ENCODE results near the gene RLIM. TPM values are rescaled to one million over a fixed set of nuclear protein-coding genes. Genes with fewer than 3 reads are reported as not detected.
"Not testable (repeated sequence)": the region's sequence is repeated elsewhere in the genome, so short reads cannot be mapped to it uniquely, and the experiment has no call there.

The RLIM gene
- total and polyA plus RNA-seq, 2 of the 13 experiments (the other 11 are each of a cell fraction or from before 2014, with no cell fraction given) = 7.7 to 24.5 TPM

DNA sequence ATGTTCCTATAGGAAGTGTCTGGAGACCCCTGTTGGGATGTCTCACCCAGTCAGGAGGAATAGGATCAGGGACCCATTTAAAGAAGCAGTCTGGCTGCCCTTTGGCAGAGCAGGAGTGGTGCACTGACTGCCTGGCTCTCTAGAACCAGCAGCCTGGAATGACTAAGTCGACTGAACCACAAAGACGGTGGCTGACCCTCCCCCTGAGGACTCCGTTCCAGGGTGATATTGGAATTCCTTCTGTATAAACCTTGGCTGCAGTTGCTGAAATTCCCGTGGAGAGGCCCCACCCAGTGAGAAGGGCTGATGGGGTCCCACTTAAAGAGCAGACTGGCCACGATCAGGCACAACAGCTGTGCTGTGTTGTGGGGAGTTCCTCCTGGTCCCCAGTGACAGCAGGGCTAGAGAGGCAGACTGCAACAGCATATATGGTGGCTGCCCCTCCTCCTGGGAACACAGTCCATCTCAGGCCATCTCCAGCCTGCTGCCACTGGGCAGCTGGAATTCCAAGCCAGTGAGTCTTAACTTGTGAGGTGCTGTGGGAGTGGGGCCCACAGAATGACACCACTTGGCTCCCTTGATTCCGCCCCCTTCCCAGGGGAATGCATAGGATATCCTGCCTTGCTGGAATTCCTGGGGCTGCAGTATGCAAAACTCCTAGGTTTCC, 41.8 kb upstream of the RLIM start:
- Histone ChIP-seq H3K36me3 (replicated peaks in 1 of 2; ENCODE audit: control insufficient read depth in 1 of 2, insufficient read depth in 2 of 2, low read length in 2 of 2) (no peaks in the 10 kb centered on the region), H3K9me3 (ENCODE audit: low read length) (no peaks in the 10 kb centered on the region), H3K9ac (ENCODE audit: insufficient read depth, low read depth, low read length) (no peak overlapping the region), H2AFZ (ENCODE audit: low read length) (no peak overlapping the region), H3K4me2 (ENCODE audit: low read depth, low read length) (no peak overlapping the region), H3K79me2 (ENCODE audit: insufficient read depth, low read length) (no peaks in the 10 kb centered on the region), H3K4me3 (replicated peaks in 1 of 3; ENCODE audit: insufficient read depth in 1 of 3, low read depth in 2 of 3, low read length in 3 of 3) (no peak overlapping the region), H3K4me1 (ENCODE audit: insufficient read depth, low read length) (no peaks in the 10 kb centered on the region), H3K27ac (ENCODE audit: extremely low read length, insufficient read depth, low read length) (no peak overlapping the region), H4K20me1 (ENCODE audit: insufficient read depth, low read length) (no peaks in the 10 kb centered on the region), H3K27me3 (ENCODE audit: control insufficient read depth in 1 of 2, insufficient read depth in 2 of 2, low read length in 2 of 2) (no peaks in the 10 kb centered on the region)
- no peak for DNase-seq (ENCODE audit: low spot score)
- WGBS (ENCODE audit: low lambda C conversion rate) = no CpG with 5 or more reads among the region's 6 CpGs
- ChIA-PET POLR2A (no interaction called here), CTCF (ENCODE audit: low intra/inter-chr PET ratio, low total read pairs) (no interaction called here)
- in situ Hi-C loops (cut with HindIII; ENCODE audit: extremely low pct_ligation_motif_present, low pct_unique_long_range_greater_than_20kb) (no loop called here), intact Hi-C loops (cut with micrococcal nuclease; ENCODE audit: unreplicated experiment) (no loop called here)
- TF ChIP-seq ZNF639 (CRISPR knock-in tag; conservative IDR thresholded peaks at IDR 0.05) (no peak), CC2D1A (CRISPR knock-in tag; IDR thresholded peaks at IDR 0.05) (no peak), ZNF816 (CRISPR knock-in tag; IDR thresholded peaks at IDR 0.05; ENCODE audit: borderline replicate concordance) (no peak), TFAP4 (IDR thresholded peaks at IDR 0.05; ENCODE audit: borderline replicate concordance, low read depth) (no peak), ZNF501 (CRISPR knock-in tag; IDR thresholded peaks at IDR 0.05) (no peak), ZNF550 (CRISPR knock-in tag; IDR thresholded peaks at IDR 0.05; ENCODE audit: borderline replicate concordance) (no peak), MXD4 (CRISPR knock-in tag; IDR thresholded peaks at IDR 0.05) (no peak), RBM39 (IDR thresholded peaks at IDR 0.05; ENCODE audit: low read depth, low read length, poor library complexity, severe bottlenecking) (no peak), SKIL (CRISPR knock-in tag; IDR thresholded peaks at IDR 0.05; ENCODE audit: borderline replicate concordance) (no peak), KLF9 (CRISPR knock-in tag; IDR thresholded peaks at IDR 0.05; ENCODE audit: low read depth) (no peak)
- TF ChIP-seq, protein P1, sequence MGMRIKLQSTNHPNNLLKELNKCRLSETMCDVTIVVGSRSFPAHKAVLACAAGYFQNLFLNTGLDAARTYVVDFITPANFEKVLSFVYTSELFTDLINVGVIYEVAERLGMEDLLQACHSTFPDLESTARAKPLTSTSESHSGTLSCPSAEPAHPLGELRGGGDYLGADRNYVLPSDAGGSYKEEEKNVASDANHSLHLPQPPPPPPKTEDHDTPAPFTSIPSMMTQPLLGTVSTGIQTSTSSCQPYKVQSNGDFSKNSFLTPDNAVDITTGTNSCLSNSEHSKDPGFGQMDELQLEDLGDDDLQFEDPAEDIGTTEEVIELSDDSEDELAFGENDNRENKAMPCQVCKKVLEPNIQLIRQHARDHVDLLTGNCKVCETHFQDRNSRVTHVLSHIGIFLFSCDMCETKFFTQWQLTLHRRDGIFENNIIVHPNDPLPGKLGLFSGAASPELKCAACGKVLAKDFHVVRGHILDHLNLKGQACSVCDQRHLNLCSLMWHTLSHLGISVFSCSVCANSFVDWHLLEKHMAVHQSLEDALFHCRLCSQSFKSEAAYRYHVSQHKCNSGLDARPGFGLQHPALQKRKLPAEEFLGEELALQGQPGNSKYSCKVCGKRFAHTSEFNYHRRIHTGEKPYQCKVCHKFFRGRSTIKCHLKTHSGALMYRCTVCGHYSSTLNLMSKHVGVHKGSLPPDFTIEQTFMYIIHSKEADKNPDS (CRISPR knock-in tag; IDR thresholded peaks at IDR 0.05) = no peak
- no TSS peak for BruUV-seq (replicated peaks)
- no peak for FAIRE-seq
- ATAC-seq = peak; percentile 68

GRCh38 chrX:74654953-74655352, 40.5 kb upstream of the RLIM start:
- H3K9ac ChIP-seq (ENCODE audit: insufficient read depth, low read depth, low read length); H3K4me3 ChIP-seq (replicated peaks in 1 of 3; ENCODE audit: insufficient read depth in 1 of 3, low read depth in 2 of 3, low read length in 3 of 3); POLR2A ChIA-PET; BruUV-seq (replicated peaks); H4K20me1 ChIP-seq (ENCODE audit: insufficient read depth, low read length); DNase-seq (ENCODE audit: low spot score); H3K27me3 ChIP-seq (ENCODE audit: control insufficient read depth in 1 of 2, insufficient read depth in 2 of 2, low read length in 2 of 2); intact Hi-C loops (cut with micrococcal nuclease; ENCODE audit: unreplicated experiment); H3K36me3 ChIP-seq (replicated peaks in 1 of 2; ENCODE audit: control insufficient read depth in 1 of 2, insufficient read depth in 2 of 2, low read length in 2 of 2); ATAC-seq; H2AFZ ChIP-seq (ENCODE audit: low read length); H3K9me3 ChIP-seq (ENCODE audit: low read length); FAIRE-seq; CTCF ChIA-PET (ENCODE audit: low intra/inter-chr PET ratio, low total read pairs); H3K79me2 ChIP-seq (ENCODE audit: insufficient read depth, low read length); H3K27ac ChIP-seq (ENCODE audit: extremely low read length, insufficient read depth, low read length); H3K4me2 ChIP-seq (ENCODE audit: low read depth, low read length); in situ Hi-C loops (cut with HindIII; ENCODE audit: extremely low pct_ligation_motif_present, low pct_unique_long_range_greater_than_20kb); H3K4me1 ChIP-seq (ENCODE audit: insufficient read depth, low read length): not testable (repeated sequence)
- WGBS (ENCODE audit: low lambda C conversion rate) = 42% methylated on average over 4 of the region's 4 CpGs

Data from HepG2 (cell line).